GM19238 (cell line): ENCODE data around the gene LARGE1.
A peak's percentile ranks its signal among the peaks of the same experiment; 100 is the strongest.

Experiments used
- DNase-seq: peaks from one replicate; pipeline ENCODE4 v3.0.0; 2011; ENCODE audit warnings: low spot score; ENCODE audit not compliant: insufficient read length

Gene LARGE1

DNA sequence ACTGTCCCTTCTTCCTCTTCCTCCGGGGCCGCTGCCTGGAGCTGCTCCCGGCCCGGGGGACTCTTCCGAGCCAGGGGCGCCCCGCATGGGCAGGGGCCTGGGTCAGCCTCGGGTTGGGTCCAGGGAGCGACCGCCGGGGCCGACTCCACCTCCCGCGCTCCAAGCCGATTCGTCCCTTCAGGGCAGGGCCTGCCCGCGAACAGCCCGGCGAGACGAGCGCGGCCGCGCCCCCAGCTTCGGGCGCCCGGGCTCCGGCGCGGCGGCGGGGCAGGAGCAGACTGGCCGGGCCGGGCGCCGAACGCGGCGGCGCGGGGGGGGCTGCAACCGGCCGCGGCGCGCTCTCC lies at the start of gene LARGE1:
LARGE1 (minus strand) TSS at position 280 of the 344 bp plus-strand sequence.
- DNase-seq = no peak

DNA sequence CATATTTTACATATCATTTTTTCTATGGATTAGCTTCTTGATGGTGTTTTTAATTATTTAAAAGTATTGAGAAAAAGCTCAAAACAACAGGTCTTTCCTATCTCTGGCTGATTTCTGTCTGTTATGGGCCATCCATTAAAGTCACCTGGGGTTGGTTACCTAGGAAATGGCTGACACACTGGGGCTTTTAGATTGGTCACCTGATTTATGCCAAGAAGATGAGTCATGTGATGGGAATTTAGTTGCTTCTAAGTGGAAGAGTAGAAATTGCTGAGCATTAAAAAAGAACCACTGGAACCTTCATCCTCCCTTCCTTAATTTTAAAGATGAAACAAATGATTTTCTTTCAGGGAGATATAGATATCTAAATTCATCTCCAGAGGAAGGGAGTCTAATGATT lies 48.8 kb upstream of the LARGE1 start:
- no peak for DNase-seq

DNA sequence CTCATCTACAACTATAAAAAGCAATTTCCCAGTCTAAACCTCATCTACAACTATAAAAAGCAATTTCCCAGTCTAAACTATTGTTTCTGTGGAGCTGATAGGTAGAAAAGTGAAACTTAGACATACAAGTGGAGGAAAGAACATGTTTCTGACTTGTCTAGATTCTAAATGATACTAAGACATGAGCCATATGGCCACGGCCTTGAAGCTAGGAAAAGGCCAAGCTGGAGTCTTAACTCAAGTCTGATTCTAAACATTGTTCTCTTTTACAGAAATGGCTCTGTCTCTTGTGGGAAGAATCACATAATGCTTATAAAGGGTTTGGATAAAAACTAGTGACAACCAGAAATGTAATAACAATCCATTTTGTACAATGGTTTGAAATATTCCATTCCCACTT lies 43.8 kb upstream of the LARGE1 start:
- no peak for DNase-seq

DNA sequence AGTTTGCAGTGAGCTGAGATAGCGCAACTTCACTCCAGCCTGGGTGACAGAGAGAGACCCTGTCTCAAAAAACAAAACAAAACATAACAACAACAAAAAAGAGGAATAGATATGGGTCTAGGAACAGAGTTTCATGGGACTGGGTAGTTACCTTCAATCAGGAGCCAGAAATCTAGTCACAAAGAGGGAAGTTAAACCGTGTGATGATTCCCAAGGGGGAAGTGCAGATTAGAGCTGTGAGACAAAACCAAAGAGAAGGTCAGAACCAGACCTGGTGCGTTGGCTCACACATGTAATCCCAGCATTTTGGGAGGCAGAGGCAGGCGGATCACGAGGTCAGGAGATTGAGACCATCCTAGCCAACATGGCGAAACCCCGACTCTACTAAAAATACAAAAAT lies 42.1 kb upstream of the LARGE1 start:
- DNase-seq = no peak

DNA sequence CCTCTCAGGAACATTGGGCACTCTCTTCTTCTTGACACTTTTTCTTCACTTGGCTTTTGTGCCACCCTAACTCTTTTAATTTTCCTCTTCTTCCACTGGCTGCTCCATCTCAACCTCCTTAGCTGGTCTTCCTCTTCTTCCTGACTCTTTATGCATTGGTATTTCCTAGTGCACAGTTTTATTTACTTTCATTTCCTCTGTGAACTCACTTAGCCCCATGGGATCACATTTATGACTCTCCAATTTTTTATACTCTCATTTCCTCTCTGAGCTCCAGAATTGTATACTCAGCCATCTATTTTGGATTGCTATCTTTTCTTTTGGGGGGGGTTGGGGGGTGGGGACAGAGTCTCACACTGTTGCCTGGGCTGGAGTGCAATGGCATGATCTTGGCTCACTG lies 38.5 kb upstream of the LARGE1 start:
- no peak for DNase-seq

DNA sequence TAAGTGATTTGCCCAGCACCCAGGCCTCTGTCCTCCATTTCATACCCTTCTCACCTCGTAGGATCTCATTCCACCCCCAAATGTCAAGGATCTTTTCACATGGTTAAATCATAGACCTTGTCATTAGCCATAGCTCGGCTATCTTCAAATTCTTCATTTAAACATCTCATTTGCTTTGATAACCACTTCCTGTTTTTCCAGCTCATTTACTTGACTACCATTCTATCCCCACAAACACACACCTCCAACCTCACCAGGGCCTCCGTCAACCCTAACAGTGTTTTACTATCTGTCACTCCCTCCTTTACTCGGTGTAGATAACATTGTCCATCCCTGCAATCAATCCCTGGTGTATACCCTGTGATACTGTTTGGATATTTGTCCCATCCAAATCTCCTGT lies 36.8 kb upstream of the LARGE1 start:
- no peak for DNase-seq

DNA sequence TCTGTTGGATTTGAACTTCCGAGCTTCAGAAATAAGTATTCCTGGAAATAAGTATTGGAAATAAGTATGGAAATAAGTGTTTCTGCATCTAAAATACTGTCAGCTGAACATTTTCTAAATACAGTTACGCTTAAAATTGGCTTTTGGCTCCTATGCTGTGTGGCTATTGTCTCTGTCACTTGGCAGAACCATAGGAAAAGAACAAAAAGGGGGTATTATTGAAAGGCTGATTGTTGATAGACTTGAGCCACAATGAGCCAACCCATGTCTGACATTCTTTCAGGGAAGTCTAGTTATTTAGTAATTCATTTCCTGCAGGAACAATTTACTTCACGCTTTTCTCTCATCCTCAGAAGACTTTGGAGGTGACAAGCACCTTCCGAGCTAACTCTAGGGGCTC lies 32.5 kb upstream of the LARGE1 start:
- DNase-seq = no peak

DNA sequence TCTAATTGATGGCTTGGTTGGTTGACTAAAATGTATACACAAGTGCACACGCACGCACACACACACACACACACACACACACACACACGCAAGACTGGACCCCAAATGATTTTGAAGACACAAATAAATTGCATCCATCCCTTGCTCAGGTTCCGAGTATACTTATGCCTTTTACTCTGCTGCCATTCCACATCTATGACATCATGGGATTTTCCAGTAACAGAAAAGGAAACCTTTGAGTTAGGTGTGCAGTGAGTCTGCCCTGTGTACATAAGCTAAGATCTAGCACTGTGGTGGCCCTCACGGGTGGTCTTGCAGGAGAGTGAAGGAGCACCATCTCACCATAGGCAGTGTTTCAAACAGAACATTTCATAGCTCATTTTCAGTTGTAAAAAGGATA lies 20.5 kb upstream of the LARGE1 start:
- no peak for DNase-seq

DNA sequence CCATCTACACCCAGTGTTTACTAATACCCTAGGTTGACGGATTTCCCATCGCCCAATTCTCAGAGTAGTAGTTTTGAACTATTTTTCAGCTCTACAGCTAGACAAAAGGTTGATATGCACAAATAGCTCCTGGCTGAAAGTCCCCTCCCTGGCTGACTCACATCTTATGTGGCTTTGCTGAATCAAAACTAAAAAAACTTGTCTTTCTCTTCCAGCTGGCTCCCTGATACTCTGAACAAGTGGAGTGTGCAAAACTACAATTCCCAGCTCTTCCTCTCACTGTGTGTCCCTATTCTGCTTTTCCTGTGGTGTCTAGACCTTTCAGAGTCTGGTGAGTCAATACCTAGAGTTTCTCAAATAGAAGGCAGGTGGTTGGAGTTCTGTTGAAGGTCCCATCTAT lies 12.7 kb upstream of the LARGE1 start:
- no peak for DNase-seq

DNA sequence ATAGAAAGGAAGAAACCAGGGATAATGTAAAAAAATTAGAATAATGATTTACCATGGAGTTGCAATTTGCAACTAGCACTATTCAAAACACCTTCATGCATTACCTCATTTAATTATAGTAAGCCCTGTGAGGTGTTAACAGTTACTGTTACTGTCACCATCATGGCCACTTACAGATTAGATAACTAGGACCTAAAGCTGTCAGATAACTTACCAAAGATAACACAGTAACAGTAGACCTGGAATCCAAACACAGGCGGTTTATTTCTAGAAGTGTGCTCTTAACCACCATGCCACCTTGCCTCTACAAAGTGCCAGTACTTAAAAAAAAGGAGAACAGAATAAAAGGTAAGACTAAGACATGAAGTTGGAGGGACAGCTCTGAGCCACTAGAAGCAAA lies 11.1 kb upstream of the LARGE1 start:
- no peak for DNase-seq

DNA sequence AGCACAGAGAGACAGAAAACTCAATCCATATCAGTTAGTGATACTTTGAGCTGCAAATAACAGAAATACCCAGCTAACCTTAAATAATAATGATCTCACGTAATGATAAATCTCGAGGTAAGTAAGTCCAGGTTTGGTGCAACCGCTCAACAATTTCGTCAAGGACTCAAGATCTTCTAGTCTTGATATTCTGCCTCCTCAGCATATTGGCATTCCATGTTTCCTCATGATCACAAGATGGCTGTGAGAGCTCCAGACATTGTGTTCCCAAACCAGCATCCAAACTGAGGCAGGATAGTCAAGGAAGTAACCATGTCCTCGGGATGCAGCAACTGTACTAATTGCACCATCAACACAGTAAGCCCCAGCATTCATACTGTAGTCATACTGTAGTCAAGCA lies 7.5 kb upstream of the LARGE1 start:
- no peak for DNase-seq

DNA sequence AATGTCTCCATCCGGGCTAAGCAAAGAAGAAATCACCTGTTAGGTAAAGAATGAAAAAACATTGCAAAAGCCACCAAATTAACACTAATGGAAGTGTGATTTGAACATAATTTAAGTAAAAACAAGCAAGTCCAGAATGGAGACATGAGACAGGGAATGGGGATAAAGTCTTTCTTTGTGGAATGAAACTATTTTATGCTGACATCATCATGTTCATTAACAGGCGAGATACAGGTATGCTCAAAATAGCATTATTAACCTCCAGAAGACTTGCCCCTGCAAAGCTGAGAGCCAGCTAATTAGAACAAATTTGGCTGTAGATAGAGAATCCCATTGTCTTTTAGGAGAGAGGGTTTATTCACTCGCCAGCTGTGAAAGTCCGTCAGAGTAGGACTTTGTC lies 4.9 kb upstream of the LARGE1 start:
- DNase-seq = no peak

DNA sequence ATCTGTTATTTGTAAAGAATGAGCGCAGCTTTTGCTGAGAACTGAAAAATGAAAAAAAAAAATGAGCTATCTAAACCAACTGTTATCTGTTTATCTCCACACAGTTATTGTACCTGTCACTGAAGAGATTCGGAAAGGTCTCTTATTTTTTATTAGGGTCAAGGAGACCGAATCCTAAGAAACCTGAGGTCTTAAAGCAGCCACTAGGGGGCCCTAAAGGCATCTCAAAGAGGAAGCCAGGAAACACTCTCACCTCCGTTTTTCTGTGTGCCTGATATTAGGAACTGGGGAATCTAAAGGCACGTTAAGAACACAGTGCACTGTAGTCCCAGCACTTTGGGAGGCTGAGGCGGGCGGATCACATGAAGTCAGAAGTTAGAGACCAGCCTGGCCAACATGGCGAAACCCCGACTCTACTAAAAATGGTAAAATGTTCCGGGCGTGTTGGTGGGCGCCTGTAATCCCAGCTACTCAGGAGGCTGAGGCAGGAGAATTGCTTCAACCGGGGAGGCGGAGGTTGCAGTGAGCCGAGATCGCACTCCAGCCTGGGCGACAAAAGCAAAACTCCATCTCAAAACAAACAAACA lies 3.5 kb upstream of the LARGE1 start:
- peak; percentile 25 for DNase-seq

DNA sequence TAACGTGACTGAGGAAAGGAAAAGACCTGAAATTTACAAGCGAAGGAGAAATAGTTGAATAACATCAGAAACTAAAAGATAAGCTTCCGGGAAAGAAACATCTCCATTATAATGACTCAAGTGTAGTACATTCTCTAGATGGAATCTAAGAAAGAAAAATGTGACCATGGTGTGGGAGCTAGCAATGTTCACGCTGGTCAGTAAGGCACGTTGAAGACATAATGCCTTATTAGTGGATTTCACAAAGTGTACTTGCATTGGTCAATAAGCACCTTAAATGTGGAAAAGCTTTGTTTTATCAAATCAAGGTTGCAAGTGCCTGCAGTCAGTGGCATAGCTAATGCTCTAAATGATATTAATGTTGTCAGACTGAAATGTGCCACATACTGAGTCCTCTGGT lies 2.8 kb upstream of the LARGE1 start:
- no peak for DNase-seq

DNA sequence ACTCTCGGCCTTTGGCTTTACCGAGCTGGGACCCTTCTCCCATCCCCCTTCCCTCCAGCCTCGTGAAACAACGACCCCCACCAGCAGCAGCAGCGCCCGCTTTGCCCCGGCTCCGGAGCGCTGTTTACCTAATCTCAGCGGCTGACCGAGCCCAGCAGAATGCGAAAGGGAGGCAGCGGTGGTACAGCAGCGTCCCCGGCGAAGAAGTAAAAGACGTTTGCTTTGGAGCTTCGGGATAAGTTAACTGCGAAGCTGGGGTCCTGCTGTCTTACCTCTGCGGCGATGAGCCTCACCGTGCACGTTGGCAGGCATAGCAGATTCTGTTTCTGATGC lies 2.0 kb upstream of the LARGE1 start:
- no peak for DNase-seq

DNA sequence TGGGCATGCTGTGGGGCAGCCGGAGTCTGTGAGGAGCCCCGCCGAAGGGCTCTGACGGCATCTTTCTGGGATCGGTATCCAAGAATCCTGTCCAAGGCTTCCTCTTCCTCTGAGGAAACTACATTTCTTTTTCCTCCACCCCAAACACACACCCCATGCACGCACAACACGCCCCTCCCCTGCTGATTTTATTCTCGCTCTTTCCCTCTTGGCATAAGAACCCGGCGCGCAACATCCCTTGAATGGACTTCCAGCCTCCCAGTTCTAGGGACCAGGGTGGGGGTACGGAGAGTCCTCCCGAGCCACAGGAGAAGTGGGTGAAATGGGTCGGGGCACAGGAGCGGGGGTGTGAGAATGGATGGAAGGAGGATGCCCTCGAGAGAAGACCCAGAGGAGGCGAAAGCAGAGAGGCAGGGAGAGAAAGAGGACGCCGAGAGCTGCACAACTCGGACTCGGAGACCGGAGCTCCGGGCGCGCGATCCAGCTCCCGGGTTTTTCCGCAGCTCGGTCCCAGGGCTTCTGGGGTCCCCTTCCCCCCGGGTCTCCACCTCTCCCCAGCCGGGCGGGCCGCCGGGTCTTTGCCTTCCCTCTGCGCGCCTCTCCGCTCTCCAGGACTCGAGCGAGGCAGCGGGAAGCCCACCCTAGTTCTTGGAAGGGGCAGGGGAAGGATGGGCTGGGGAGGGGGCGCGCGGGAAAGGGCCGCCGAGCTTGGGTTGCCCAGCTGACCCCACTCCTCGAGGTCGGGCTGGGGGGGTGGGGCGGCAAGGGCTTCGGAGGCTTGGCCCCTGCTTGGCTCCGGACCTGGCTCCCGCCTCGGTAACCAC lies 1.5 kb upstream of the LARGE1 start:
- DNase-seq = peak; percentile 37

DNA sequence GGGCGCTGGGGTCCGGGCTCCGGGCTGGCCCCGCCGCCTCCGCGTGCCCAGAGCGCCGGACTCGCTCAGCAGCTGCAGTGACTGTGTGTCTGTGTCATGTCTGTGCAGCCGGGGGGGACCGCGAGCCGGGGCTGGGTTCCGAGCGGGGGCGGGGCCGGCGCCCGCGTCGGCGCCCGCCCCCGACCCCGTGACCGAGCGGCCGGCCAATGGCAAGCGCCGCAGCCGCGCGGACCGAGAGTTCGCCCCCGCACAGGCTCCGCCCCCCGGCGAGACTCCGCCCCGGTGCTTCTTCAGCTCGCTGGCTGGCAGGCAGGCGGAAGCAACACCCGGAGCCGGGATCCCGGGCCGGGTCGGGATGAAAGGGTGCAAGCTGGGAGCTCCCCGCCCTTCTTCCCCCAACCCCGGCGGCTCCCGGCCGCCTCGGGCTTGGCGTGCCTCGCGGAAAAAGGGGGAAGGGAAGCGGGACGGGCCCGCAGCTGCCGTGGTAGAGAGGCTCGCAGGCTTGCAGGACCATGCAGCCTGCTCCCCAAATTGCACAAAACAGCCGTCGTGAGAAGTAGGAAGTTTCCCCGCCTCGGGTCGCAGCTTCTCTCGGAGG lies 750 bp upstream of the LARGE1 start:
- DNase-seq = peak; percentile 87

DNA sequence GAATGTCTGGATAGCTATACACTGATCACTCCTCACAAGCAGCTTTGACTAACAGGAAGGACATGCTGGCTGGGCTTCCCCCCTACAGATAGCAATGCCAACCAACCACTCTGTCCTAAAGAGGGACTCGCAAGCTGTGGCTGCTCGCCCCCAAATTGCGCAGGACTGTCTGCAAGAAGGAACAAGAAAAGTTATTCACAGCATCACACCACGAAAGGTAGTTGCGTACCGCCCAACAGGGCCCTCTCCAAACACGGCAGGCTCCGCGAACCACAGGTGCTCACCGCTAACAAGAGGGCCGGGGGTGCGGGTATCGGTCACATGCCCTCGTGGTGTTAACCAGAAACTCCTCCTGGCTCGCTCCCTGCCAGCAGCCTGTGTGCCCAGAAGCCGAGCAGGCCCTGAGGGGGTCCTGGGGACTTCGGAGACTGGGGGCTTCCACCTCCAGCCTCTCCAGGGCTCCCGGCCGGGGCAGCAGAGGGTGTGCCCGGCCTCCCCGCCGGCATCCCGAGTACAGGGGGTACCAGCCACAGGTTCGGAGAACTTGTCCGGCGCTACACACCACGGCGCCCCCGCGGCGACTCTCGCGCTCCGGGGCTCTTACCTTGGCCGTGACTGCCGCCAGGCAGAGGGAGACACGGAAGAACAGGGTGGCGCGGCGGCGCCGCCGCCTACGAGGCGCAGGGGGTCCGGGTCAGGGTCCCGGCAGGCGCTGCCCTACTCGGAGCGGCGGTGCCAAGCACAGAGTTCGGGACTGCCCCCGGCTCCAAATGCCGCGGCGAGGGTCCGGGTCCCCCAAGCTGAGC lies 682 bp downstream of the LARGE1 start:
- no peak for DNase-seq

DNA sequence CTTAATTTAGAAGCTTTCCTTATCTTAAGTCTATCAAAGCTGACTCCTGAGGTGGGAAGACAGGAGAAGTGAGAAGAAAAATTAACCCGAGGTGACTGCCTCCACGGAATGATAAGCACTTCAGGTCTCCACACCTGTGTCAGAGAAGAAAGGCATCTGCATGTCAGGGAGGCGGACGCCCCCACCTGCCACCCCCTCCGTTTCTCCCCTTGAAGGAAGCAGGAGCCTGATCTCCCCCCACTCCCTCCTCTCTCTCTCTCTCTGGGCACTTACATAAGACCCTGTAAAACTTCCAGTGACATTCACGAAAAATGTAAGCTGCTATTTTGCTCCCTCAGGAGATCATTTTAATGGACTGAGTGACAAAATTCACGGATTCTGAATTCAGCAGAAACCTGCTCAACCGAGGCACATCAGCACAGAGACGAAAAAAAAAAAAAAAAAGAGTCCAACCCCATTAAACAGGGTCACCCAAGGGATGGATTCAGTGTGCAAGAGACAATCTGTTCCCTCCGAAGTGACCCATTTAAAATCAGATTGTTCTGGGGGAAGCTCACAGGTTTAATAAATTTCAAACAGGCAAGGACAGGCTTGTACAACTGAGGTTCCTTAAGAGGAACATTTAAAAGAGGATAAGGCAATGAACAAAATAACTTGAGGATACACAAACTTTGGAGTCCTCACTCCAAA lies 1.5 kb downstream of the LARGE1 start:
- no peak for DNase-seq

DNA sequence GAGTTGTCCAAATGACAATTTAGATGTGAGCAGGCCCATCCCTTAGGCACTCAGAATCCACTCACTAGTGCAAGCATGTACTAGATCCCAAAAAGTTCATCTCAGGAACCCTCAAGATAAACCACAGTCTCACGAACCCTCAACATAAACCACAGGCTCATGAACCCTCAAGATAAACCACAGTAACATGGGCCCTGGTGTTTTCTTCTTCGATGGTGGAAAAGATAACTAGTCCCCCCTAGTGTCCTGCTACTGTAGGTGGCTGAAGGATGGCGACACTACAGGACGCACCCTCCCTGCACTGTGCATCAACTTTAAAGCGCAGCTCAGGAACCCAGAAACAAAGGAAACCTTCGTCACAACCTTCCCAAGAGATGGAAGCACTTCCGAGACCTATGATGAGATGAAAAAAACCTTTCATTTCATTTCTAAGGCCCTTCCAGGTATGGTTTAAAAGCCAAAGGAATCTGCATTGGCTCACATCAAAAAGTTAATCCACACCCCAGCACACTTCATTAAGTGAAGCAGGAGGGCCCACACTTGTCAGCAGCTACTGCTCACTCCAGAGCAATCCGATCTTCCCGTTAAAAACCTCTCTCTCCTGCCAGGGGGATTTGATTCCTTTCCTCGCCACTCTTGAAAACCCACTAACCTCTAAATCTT lies 2.4 kb downstream of the LARGE1 start:
- DNase-seq = peak; percentile 20

DNA sequence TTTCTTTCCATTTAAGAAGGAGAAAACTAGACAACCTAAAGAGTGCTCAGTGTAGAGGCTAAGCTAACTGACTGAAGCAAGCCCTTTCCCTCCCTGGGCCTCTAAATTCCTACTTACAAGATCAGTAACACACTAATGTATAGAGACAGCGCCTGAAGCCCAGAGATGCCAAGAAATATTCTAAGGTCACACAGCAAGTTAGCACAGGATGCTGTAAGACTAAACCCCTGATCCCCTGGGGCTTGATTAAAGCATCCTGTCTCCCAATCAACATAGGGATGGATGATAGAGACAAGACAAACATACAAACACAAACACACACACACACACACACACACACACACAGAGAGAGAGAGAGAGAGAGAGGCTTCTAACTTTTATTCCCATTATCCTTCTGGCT lies 5.6 kb downstream of the LARGE1 start:
- no peak for DNase-seq
